ENCODE results near the gene PAX7.

PAX7 gene

GRCh38 chr1:18722270-18722669, 91.6 kb downstream of the PAX7 start:
- TF ChIP-seq CTCF (IDR thresholded peaks at IDR 0.05; ENCODE audit: extremely low read depth, missing control alignments): no peak

DNA sequence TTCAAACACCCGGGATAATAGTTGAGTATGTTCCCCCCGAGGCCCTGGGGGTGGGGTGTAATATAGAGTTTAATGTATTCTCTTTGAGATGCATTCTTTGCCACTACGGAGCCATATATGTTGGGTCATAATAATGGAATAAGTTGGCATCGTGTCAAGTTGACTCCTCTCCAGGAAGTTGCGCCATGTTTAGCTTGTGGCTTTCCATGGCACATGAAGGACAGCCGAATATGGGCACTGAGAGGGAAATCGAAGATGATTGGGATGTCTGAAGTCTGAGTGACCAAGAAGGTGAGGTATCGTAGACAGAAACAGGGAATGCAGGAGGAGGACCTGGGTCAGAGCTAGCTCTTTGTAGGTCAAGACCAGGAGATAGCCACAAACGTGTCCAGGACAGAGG, 92.6 kb downstream of the PAX7 start:
- no peak for DNase-seq (ENCODE audit: low spot score)
- no peak for TF ChIP-seq CTCF (IDR thresholded peaks at IDR 0.05; ENCODE audit: extremely low read depth, missing control alignments)

More at GRCh38 chr1:18722270-18722669, 91.6 kb downstream of the PAX7 start:
- no peak for DNase-seq (ENCODE audit: low spot score)

- DNase-seq (ENCODE audit: low spot score): no peak
- TF ChIP-seq CTCF (IDR thresholded peaks at IDR 0.05; ENCODE audit: extremely low read depth, missing control alignments): no peak
These were observed 93.2 kb downstream of the PAX7 start for GRCh38 chr1:18723701-18724411.

- no peak for TF ChIP-seq CTCF (IDR thresholded peaks at IDR 0.05; ENCODE audit: extremely low read depth, missing control alignments)
- DNase-seq (ENCODE audit: low spot score): no peak
These were observed 94.2 kb downstream of the PAX7 start for GRCh38 chr1:18724801-18725200.

GRCh38 chr1:18725231-18725895, 94.7 kb downstream of the PAX7 start:
- no peak for DNase-seq (ENCODE audit: low spot score)
- TF ChIP-seq CTCF (IDR thresholded peaks at IDR 0.05; ENCODE audit: extremely low read depth, missing control alignments): no peak

DNA sequence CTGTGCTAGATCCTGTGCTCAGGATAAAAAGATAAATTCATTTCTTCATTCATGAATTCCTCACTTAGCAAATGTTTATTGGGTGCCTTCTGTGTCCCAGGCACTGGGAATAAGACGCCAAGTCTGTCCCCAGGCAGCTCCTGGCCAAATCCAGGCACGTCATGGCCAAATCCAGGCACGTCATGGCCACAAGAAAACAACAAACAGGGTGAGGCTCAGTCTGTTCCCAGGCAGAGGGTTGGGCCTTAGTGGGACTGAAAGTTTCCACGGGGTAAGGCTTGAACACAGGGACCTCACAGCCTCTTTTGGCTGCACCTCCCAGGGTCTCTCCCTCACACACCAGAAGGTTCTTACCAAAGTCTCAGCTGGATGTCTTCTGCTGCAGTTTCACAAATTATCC, 95.7 kb downstream of the PAX7 start:
- TF ChIP-seq CTCF (IDR thresholded peaks at IDR 0.05; ENCODE audit: extremely low read depth, missing control alignments): no peak
- DNase-seq (ENCODE audit: low spot score): no peak

GRCh38 chr1:18727956-18728355, 97.3 kb downstream of the PAX7 start:
- no peak for DNase-seq (ENCODE audit: low spot score)
- no peak for TF ChIP-seq CTCF (IDR thresholded peaks at IDR 0.05; ENCODE audit: extremely low read depth, missing control alignments)

Measured in GM20000 (cell line).